H1 (cell line): ENCODE data around the gene TFDP1. TPM values are rescaled to one million over a fixed set of nuclear protein-coding genes. Genes with fewer than 3 reads are reported as not detected.

Experiments
- CTCF ChIP-seq, 3 experiments: IDR thresholded peaks; 1 replicate in 2 of 3; 2 replicates in 1 of 3; pipeline versions ENCODE4 v1.5.1 to v1.6.1; 2011; ENCODE audit warnings: low read length in 3 of 3, mild to moderate bottlenecking in 3 of 3, inconsistent platforms in 2 of 3, low read depth in 1 of 3, moderate library complexity in 1 of 3; ENCODE audit not compliant: insufficient read depth in 1 of 3; ENCODE audit errors: control extremely low read depth in 1 of 3
- polyA plus RNA-seq, 7 experiments: library from polyadenylated mRNA; depleted of rRNA in 3 of 7; stranded (reverse) in 5 of 7; unstranded in 2 of 7; fragments of >200 nt in 5 of 7; fragments of 200-250 nt in 2 of 7; gene quantifications; 1 replicate in 5 of 7; 2 replicates in 1 of 7; 4 replicates in 1 of 7; pipeline versions ENCODE4 v1.2.1 to v1.2.3, GENCODE V29; 2011 to 2013; ENCODE audit warnings: missing spikeins in 2 of 7, mixed read lengths in 2 of 7
- total RNA-seq: library from RNA; stranded (reverse); fragmentation: NEBNext Ultra II Directional; extraction: Animal tissue kit (Norgen Biotek cat#: 25700); gene quantifications from 2 replicates; pipeline ENCODE4 v1.2.1, GENCODE V29; 2021

Gene TFDP1
- total and polyA plus RNA-seq, 2 of the 8 experiments (the other 6 are each of a cell fraction or from before 2014, with no cell fraction given): 43.6 to 81.9 TPM

DNA sequence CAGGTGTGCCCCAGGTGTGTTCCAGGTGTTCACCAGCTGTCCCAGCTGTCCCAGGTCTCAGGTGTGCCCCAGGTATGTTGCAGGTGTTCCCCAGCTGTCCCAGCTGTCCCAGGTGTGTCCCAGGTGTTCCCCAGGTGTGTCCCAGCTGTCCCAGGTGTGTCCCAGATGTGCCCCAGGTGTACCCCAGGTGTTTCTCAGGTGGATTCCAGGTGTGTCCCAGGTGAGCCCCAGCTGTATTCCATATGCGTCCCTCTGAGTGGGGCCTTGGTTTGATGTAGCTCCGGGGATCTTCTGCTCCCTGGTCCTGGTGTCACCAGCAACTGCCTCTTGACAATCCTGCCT lies 81.7 kb downstream of the TFDP1 start (continued):
- TF ChIP-seq CTCF (IDR thresholded peaks at IDR 0.05; ENCODE audit: control extremely low read depth in 1 of 3, insufficient read depth in 1 of 3, low read depth in 1 of 3, low read length in 3 of 3): no peak
